WTC11 (cell line): ENCODE measurements around the gene CHL1. TPM values are rescaled to one million over a fixed set of nuclear protein-coding genes. Genes with fewer than 3 reads are reported as not detected.

ENCODE experiments used
- ATAC-seq: fragments of 200-7000 bp; cut with Tn5 transposase; 2 replicates; pipeline ENCODE4 v1.10.0; 2021; ENCODE audit warnings: mild to moderate bottlenecking, moderate library complexity
- CTCF ChIA-PET: fragments of 300-600 bp; sonication (Branson Sonifier 250); formaldehyde crosslinking; loops from one replicate; lab custom pipeline; 2021; ENCODE audit warnings: antibody characterized with exemption; lab: Charles Lee
- POLR2A ChIA-PET: fragments of 350-600 bp; sonication (Branson Sonifier 250); formaldehyde crosslinking; loops from one replicate; lab custom pipeline; 2021; ENCODE audit warnings: antibody characterized with exemption; lab: Charles Lee
- DNase-seq: peaks from one replicate; pipeline ENCODE4 v3.0.0; 2021; ENCODE audit warnings: low spot score
- H3K27ac Mint-ChIP-seq: 2 replicates; pipeline ENCODE4 v1.8.0; 2021; ENCODE audit warnings: mixed read lengths
- H3K27me3 Mint-ChIP-seq: 2 replicates; pipeline ENCODE4 v1.8.0; 2021; ENCODE audit warnings: low read depth, mild to moderate bottlenecking, moderate library complexity, mixed read lengths
- H3K36me3 Mint-ChIP-seq: 2 replicates; pipeline ENCODE4 v1.8.0; 2021; ENCODE audit warnings: mixed read lengths
- H3K4me1 Mint-ChIP-seq: 2 replicates; pipeline ENCODE4 v1.8.0; 2022; ENCODE audit warnings: mixed read lengths
- H3K4me3 Mint-ChIP-seq: 2 replicates; pipeline ENCODE4 v1.8.0; 2021; ENCODE audit warnings: mild to moderate bottlenecking, moderate library complexity, mixed read lengths
- H3K9me3 Mint-ChIP-seq: 2 replicates; pipeline ENCODE4 v1.8.0; 2021; ENCODE audit warnings: mixed read lengths
- ATF1 ChIP-seq: sonication (generic); formaldehyde crosslinking; IDR thresholded peaks from 2 replicates; pipeline ENCODE4 v1.8.1; 2023; ENCODE audit warnings: mild to moderate bottlenecking, moderate library complexity, missing genetic modification reagents
- ETV6 ChIP-seq: sonication (generic); formaldehyde crosslinking; IDR thresholded peaks from 2 replicates; pipeline ENCODE4 v1.8.1; 2022; ENCODE audit warnings: mild to moderate bottlenecking, missing genetic modification reagents
- FOXJ3 ChIP-seq: sonication (generic); formaldehyde crosslinking; IDR thresholded peaks from 2 replicates; pipeline ENCODE4 v1.9.0; 2021; ENCODE audit warnings: missing genetic modification reagents, mild to moderate bottlenecking, borderline replicate concordance
- FOXK1 ChIP-seq: sonication (generic); formaldehyde crosslinking; IDR thresholded peaks from 2 replicates; pipeline ENCODE4 v1.8.0; 2022; ENCODE audit warnings: mild to moderate bottlenecking, moderate library complexity, missing genetic modification reagents
- GABPB1 ChIP-seq: sonication (generic); formaldehyde crosslinking; IDR thresholded peaks from 2 replicates; pipeline ENCODE4 v1.8.1; 2023; ENCODE audit warnings: mild to moderate bottlenecking, missing genetic modification reagents
- GTF2I ChIP-seq: fragments of 250-450 bp; sonication (Bioruptor Pico); conservative IDR thresholded peaks from 2 replicates; pipeline ENCODE4 v1.4.0; 2021; ENCODE audit warnings: mild to moderate bottlenecking
- NR2C2 ChIP-seq: sonication (generic); formaldehyde crosslinking; IDR thresholded peaks from 2 replicates; pipeline ENCODE4 v1.8.0; 2022; ENCODE audit warnings: mild to moderate bottlenecking, missing genetic modification reagents
- OVOL2 ChIP-seq: fragments of 250-450 bp; sonication (Bioruptor Pico); IDR thresholded peaks from 2 replicates; pipeline ENCODE4 v1.9.0; 2021; ENCODE audit warnings: mild to moderate bottlenecking, borderline replicate concordance
- TEAD1 ChIP-seq: sonication (generic); formaldehyde crosslinking; IDR thresholded peaks from 2 replicates; pipeline ENCODE4 v1.8.0; 2022; ENCODE audit warnings: mild to moderate bottlenecking, missing genetic modification reagents
- TEAD4 ChIP-seq: sonication (generic); formaldehyde crosslinking; IDR thresholded peaks from 2 replicates; pipeline ENCODE4 v1.8.0; 2022; ENCODE audit warnings: mild to moderate bottlenecking, missing genetic modification reagents
- ZNF219 ChIP-seq: sonication (generic); formaldehyde crosslinking; IDR thresholded peaks from 2 replicates; pipeline ENCODE4 v1.8.0; 2023; ENCODE audit warnings: missing genetic modification reagents, mild to moderate bottlenecking, borderline replicate concordance
- ZNF263 ChIP-seq: sonication (generic); formaldehyde crosslinking; IDR thresholded peaks from 2 replicates; pipeline ENCODE4 v1.8.1; 2022; ENCODE audit warnings: low read depth, mild to moderate bottlenecking, moderate library complexity, missing genetic modification reagents
- ZNF317 ChIP-seq: sonication (generic); formaldehyde crosslinking; IDR thresholded peaks from 2 replicates; pipeline ENCODE4 v1.8.1; 2023; ENCODE audit warnings: low read depth, mild to moderate bottlenecking, moderate library complexity, missing genetic modification reagents, borderline replicate concordance
- total RNA-seq: library from RNA; stranded (reverse); gene quantifications from 3 replicates; pipeline ENCODE4 v1.2.3, GENCODE V29; 2021
- TF ChIP-seq, protein P1 (sequence below): sonication (generic); formaldehyde crosslinking; IDR thresholded peaks from 2 replicates; pipeline ENCODE4 v1.8.1; 2022; ENCODE audit warnings: mild to moderate bottlenecking, moderate library complexity, missing genetic modification reagents
- TF ChIP-seq, protein P2 (sequence below): sonication (generic); formaldehyde crosslinking; IDR thresholded peaks from 2 replicates; pipeline ENCODE4 v1.8.1; 2023; ENCODE audit warnings: mild to moderate bottlenecking, missing genetic modification reagents
- TF ChIP-seq, protein P3 (sequence below): fragments of 250-450 bp; sonication (Bioruptor Pico); IDR thresholded peaks from 2 replicates; pipeline ENCODE4 v1.9.0; 2021; ENCODE audit warnings: mild to moderate bottlenecking
- TF ChIP-seq, protein P4 (sequence below): sonication (generic); formaldehyde crosslinking; IDR thresholded peaks from 2 replicates; pipeline ENCODE4 v1.8.1; 2023; ENCODE audit warnings: mild to moderate bottlenecking, moderate library complexity, missing genetic modification reagents
- TF ChIP-seq, protein P5 (sequence below): sonication (generic); formaldehyde crosslinking; IDR thresholded peaks from 2 replicates; pipeline ENCODE4 v1.8.1; 2023; ENCODE audit warnings: mild to moderate bottlenecking, missing genetic modification reagents
- TF ChIP-seq, protein P6 (sequence below): sonication (generic); formaldehyde crosslinking; conservative IDR thresholded peaks from 2 replicates; pipeline ENCODE4 v1.8.1; 2022; ENCODE audit warnings: mild to moderate bottlenecking, missing genetic modification reagents
- TF ChIP-seq, protein P7 (sequence below): sonication (generic); formaldehyde crosslinking; IDR thresholded peaks from 2 replicates; pipeline ENCODE4 v1.8.0; 2022; ENCODE audit warnings: mild to moderate bottlenecking, missing genetic modification reagents
- TF ChIP-seq, protein P8 (sequence below): sonication (generic); formaldehyde crosslinking; IDR thresholded peaks from 2 replicates; pipeline ENCODE4 v1.8.1; 2023; ENCODE audit warnings: mild to moderate bottlenecking, missing genetic modification reagents, moderate library complexity

The CHL1 gene
- total RNA-seq, 1 experiment from 2014 or later: not detected

DNA sequence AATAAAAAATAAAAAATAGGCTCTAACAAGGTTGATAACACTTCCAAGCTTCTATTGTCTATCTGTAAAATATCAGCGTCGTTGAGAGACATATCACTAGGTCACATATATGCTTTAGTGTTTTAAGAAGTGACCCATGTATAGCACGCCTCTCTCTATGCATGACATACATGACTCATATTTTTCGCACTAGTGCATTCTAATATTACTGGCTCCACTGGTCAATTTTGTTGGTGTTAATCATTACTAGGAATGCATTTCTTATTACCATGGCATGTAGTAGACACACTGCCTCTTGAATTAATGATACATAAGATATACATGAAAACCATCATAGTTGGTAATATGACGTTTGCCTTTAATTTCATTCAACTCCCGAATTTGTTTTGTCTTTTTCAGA lies 203.1 kb downstream of the CHL1 start:
- no peak overlapping the region for H3K4me3 Mint-ChIP-seq
- H3K9me3 Mint-ChIP-seq: peaks cover 73% of the 10 kb centered on the region
- H3K36me3 Mint-ChIP-seq: peaks cover 56% of the 10 kb centered on the region
- POLR2A ChIA-PET: no interaction called here
- H3K27ac Mint-ChIP-seq: no peak overlapping the region
- no peaks in the 10 kb centered on the region for H3K4me1 Mint-ChIP-seq
- CTCF ChIA-PET: no interaction called here
- peaks cover 4% of the 10 kb centered on the region for H3K27me3 Mint-ChIP-seq
- ATAC-seq (no peak), DNase-seq (no peak)
- TF ChIP-seq TEAD4 (CRISPR knock-in tag): no peak
- TF ChIP-seq TEAD1 (CRISPR knock-in tag): no peak
- TF ChIP-seq, protein P1, sequence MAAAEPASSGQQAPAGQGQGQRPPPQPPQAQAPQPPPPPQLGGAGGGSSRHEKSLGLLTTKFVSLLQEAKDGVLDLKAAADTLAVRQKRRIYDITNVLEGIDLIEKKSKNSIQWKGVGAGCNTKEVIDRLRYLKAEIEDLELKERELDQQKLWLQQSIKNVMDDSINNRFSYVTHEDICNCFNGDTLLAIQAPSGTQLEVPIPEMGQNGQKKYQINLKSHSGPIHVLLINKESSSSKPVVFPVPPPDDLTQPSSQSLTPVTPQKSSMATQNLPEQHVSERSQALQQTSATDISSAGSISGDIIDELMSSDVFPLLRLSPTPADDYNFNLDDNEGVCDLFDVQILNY (CRISPR knock-in tag): no peak
- TF ChIP-seq FOXK1 (CRISPR knock-in tag): no peak
- no peak for TF ChIP-seq NR2C2 (CRISPR knock-in tag)
- TF ChIP-seq GTF2I (CRISPR knock-in tag): no peak

DNA sequence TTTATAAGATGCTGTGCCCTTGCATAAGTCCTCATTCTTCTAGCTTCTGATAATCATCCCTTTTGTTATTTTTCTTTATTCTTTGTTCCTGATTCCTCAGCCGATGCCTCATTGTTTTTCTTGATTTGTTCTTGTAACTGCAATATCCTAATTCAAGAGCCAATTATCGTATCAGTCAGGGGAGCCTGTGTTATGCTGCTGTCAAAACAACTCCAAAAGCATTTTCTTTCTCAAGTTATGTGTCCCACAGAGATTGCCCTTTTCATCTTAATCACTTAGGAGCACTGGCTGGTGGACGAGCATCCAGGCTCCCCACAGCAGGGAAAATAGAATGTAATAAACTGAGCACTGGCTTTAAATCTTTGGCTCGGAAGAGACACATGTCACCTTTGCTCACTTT lies 207.3 kb downstream of the CHL1 start:
- ATAC-seq (no peak), DNase-seq (no peak)
- Mint-ChIP-seq H3K27me3 (peaks cover 8% of the 10 kb centered on the region), H3K36me3 (peaks cover 61% of the 10 kb centered on the region), H3K27ac (no peak overlapping the region), H3K4me3 (no peak overlapping the region), H3K9me3 (peaks cover 65% of the 10 kb centered on the region), H3K4me1 (no peaks in the 10 kb centered on the region)
- ChIA-PET POLR2A (no interaction called here), CTCF (no interaction called here)
- no peak for TF ChIP-seq FOXJ3 (CRISPR knock-in tag)

DNA sequence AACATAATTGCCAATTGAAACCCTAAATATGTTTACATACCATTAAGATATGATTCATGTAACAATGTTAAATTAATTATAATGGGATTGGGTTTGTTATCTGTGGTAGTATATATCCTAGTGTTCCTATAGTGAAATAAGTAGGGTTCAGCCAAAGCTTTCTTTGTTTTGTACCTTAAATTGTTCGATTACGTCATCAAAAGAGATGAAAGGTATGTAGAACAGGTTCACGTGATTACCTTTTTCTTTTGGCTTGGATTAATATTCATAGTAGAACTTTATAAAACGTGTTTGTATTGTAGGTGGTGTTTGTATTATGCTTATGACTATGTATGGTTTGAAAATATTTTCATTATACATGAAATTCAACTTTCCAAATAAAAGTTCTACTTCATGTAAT lies 212.4 kb downstream of the CHL1 start:
- CTCF ChIA-PET: no interaction called here
- POLR2A ChIA-PET: no interaction called here
- H3K4me3 Mint-ChIP-seq: no peak overlapping the region
- H3K27ac Mint-ChIP-seq: no peak overlapping the region
- H3K36me3 Mint-ChIP-seq: peaks cover 57% of the 10 kb centered on the region
- H3K9me3 Mint-ChIP-seq: peaks cover 61% of the 10 kb centered on the region
- DNase-seq (no peak), ATAC-seq (no peak)
- H3K4me1 Mint-ChIP-seq: no peaks in the 10 kb centered on the region
- H3K27me3 Mint-ChIP-seq: peaks cover 4% of the 10 kb centered on the region
- TF ChIP-seq FOXK1 (CRISPR knock-in tag): no peak
- TF ChIP-seq, protein P2, sequence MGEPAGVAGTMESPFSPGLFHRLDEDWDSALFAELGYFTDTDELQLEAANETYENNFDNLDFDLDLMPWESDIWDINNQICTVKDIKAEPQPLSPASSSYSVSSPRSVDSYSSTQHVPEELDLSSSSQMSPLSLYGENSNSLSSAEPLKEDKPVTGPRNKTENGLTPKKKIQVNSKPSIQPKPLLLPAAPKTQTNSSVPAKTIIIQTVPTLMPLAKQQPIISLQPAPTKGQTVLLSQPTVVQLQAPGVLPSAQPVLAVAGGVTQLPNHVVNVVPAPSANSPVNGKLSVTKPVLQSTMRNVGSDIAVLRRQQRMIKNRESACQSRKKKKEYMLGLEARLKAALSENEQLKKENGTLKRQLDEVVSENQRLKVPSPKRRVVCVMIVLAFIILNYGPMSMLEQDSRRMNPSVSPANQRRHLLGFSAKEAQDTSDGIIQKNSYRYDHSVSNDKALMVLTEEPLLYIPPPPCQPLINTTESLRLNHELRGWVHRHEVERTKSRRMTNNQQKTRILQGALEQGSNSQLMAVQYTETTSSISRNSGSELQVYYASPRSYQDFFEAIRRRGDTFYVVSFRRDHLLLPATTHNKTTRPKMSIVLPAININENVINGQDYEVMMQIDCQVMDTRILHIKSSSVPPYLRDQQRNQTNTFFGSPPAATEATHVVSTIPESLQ (CRISPR knock-in tag): no peak
- TF ChIP-seq ATF1 (CRISPR knock-in tag): no peak
- TF ChIP-seq ETV6 (CRISPR knock-in tag): no peak
- TF ChIP-seq, protein P3, sequence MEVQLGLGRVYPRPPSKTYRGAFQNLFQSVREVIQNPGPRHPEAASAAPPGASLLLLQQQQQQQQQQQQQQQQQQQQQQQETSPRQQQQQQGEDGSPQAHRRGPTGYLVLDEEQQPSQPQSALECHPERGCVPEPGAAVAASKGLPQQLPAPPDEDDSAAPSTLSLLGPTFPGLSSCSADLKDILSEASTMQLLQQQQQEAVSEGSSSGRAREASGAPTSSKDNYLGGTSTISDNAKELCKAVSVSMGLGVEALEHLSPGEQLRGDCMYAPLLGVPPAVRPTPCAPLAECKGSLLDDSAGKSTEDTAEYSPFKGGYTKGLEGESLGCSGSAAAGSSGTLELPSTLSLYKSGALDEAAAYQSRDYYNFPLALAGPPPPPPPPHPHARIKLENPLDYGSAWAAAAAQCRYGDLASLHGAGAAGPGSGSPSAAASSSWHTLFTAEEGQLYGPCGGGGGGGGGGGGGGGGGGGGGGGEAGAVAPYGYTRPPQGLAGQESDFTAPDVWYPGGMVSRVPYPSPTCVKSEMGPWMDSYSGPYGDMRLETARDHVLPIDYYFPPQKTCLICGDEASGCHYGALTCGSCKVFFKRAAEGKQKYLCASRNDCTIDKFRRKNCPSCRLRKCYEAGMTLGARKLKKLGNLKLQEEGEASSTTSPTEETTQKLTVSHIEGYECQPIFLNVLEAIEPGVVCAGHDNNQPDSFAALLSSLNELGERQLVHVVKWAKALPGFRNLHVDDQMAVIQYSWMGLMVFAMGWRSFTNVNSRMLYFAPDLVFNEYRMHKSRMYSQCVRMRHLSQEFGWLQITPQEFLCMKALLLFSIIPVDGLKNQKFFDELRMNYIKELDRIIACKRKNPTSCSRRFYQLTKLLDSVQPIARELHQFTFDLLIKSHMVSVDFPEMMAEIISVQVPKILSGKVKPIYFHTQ (CRISPR knock-in tag): no peak
- TF ChIP-seq NR2C2 (CRISPR knock-in tag): no peak
- no peak for TF ChIP-seq ZNF263 (CRISPR knock-in tag)
- no peak for TF ChIP-seq ZNF317
- TF ChIP-seq, protein P4, sequence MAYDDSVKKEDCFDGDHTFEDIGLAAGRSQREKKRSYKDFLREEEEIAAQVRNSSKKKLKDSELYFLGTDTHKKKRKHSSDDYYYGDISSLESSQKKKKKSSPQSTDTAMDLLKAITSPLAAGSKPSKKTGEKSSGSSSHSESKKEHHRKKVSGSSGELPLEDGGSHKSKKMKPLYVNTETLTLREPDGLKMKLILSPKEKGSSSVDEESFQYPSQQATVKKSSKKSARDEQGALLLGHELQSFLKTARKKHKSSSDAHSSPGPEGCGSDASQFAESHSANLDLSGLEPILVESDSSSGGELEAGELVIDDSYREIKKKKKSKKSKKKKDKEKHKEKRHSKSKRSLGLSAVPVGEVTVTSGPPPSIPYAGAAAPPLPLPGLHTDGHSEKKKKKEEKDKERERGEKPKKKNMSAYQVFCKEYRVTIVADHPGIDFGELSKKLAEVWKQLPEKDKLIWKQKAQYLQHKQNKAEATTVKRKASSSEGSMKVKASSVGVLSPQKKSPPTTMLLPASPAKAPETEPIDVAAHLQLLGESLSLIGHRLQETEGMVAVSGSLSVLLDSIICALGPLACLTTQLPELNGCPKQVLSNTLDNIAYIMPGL (CRISPR knock-in tag): no peak
- TF ChIP-seq GABPB1 (CRISPR knock-in tag): no peak
- TF ChIP-seq OVOL2 (CRISPR knock-in tag): no peak
- TF ChIP-seq, protein P5, sequence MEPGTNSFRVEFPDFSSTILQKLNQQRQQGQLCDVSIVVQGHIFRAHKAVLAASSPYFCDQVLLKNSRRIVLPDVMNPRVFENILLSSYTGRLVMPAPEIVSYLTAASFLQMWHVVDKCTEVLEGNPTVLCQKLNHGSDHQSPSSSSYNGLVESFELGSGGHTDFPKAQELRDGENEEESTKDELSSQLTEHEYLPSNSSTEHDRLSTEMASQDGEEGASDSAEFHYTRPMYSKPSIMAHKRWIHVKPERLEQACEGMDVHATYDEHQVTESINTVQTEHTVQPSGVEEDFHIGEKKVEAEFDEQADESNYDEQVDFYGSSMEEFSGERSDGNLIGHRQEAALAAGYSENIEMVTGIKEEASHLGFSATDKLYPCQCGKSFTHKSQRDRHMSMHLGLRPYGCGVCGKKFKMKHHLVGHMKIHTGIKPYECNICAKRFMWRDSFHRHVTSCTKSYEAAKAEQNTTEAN (CRISPR knock-in tag): no peak
- TF ChIP-seq, protein P6, sequence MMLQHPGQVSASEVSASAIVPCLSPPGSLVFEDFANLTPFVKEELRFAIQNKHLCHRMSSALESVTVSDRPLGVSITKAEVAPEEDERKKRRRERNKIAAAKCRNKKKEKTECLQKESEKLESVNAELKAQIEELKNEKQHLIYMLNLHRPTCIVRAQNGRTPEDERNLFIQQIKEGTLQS (CRISPR knock-in tag): no peak
- TF ChIP-seq ZNF219 (CRISPR knock-in tag): no peak
- TF ChIP-seq, protein P7, sequence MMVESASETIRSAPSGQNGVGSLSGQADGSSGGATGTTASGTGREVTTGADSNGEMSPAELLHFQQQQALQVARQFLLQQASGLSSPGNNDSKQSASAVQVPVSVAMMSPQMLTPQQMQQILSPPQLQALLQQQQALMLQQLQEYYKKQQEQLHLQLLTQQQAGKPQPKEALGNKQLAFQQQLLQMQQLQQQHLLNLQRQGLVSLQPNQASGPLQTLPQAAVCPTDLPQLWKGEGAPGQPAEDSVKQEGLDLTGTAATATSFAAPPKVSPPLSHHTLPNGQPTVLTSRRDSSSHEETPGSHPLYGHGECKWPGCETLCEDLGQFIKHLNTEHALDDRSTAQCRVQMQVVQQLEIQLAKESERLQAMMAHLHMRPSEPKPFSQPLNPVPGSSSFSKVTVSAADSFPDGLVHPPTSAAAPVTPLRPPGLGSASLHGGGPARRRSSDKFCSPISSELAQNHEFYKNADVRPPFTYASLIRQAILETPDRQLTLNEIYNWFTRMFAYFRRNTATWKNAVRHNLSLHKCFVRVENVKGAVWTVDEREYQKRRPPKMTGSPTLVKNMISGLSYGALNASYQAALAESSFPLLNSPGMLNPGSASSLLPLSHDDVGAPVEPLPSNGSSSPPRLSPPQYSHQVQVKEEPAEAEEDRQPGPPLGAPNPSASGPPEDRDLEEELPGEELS (CRISPR knock-in tag): no peak
- TF ChIP-seq, protein P8, sequence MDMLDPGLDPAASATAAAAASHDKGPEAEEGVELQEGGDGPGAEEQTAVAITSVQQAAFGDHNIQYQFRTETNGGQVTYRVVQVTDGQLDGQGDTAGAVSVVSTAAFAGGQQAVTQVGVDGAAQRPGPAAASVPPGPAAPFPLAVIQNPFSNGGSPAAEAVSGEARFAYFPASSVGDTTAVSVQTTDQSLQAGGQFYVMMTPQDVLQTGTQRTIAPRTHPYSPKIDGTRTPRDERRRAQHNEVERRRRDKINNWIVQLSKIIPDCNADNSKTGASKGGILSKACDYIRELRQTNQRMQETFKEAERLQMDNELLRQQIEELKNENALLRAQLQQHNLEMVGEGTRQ (CRISPR knock-in tag): no peak
- TF ChIP-seq TEAD1 (CRISPR knock-in tag): no peak
